Loucy (cell line): ENCODE results near the gene PRH2.

Source experiments
- CTCF ChIP-seq: fragments of 200-600 bp; sonication (generic); conservative IDR thresholded peaks from 2 replicates; pipeline ENCODE4 v1.5.1; 2014; ENCODE audit warnings: mild to moderate bottlenecking, antibody characterized with exemption, low read length
- EZH2phosphoT487 ChIP-seq: fragments of 200-600 bp; IDR thresholded peaks from 2 replicates; pipeline ENCODE4 v1.6.1; 2018; ENCODE audit warnings: antibody characterized with exemption, mild to moderate bottlenecking, moderate library complexity, borderline replicate concordance

GRCh38 chr12:10909462-10909861 lies 19.6 kb upstream of the PRH2 start, which contains the start of gene TAS2R13:
- TF ChIP-seq EZH2phosphoT487 (no peak), CTCF (no peak)
